Kasumi-1 (cell line): ENCODE measurements around the gene MED16.
A peak's percentile ranks its signal among the peaks of the same experiment; 100 is the strongest.
"Not testable (repeated sequence)": the region's sequence is repeated elsewhere in the genome, so short reads cannot be mapped to it uniquely, and the experiment has no call there.

ENCODE experiments used
- DNase-seq, 2 experiments: peaks; one replicate each; lab custom pipeline; 2025; lab: John Stamatoyannopoulos, UW

The MED16 gene

GRCh38 chr19:889662-890295 lies 3.2 kb downstream of the MED16 start:
- DNase-seq: no peak

- DNase-seq: no peak
Measured at GRCh38 chr19:888581-889385, 4.2 kb downstream of the MED16 start.

GRCh38 chr19:887599-887998 lies 5.4 kb downstream of the MED16 start:
- DNase-seq: no peak

GRCh38 chr19:887072-887471 lies 5.9 kb downstream of the MED16 start:
- DNase-seq: no peak

- no peak for DNase-seq
Measured at GRCh38 chr19:885536-886224, 7.3 kb downstream of the MED16 start.

GRCh38 chr19:884420-885211 lies 8.4 kb downstream of the MED16 start:
- no peak for DNase-seq

- no peak for DNase-seq
Measured at GRCh38 chr19:883661-884211, 9.3 kb downstream of the MED16 start.

- no peak for DNase-seq
Measured at GRCh38 chr19:882871-883497, 10.0 kb downstream of the MED16 start.

GRCh38 chr19:881385-882071 lies 11.5 kb downstream of the MED16 start:
- no peak for DNase-seq

GRCh38 chr19:879711-880438 lies 13.1 kb downstream of the MED16 start:
- no peak for DNase-seq

- DNase-seq: not testable (repeated sequence)
Measured at GRCh38 chr19:878751-879561, 14.0 kb downstream of the MED16 start.

GRCh38 chr19:877992-878660 lies 14.9 kb downstream of the MED16 start:
- not testable (repeated sequence) for DNase-seq

- no peak for DNase-seq
Measured at GRCh38 chr19:876780-877314, 16.1 kb downstream of the MED16 start.

GRCh38 chr19:876089-876488 lies 16.9 kb downstream of the MED16 start:
- DNase-seq: no peak

- DNase-seq: no peak
Measured at GRCh38 chr19:875265-875879, 17.6 kb downstream of the MED16 start.

GRCh38 chr19:873561-874041 lies 19.4 kb downstream of the MED16 start:
- DNase-seq: no peak

- DNase-seq: peak in 1 of 2 experiments; percentile 13
Measured at GRCh38 chr19:873084-873483, 19.9 kb downstream of the MED16 start.
